CD4-positive, alpha-beta T cell treated with Interleukin-10 for 1 hour (primary cell): ENCODE results near the gene ACSL3.
A peak's percentile ranks its signal among the peaks of the same experiment; 100 is the strongest.
"Not testable (repeated sequence)": the region's sequence is repeated elsewhere in the genome, so short reads cannot be mapped to it uniquely, and the experiment has no call there.

ENCODE experiments used
- DNase-seq: peaks from one replicate; pipeline ENCODE4 v3.0.0-alpha.2; 2020

ACSL3 gene

DNA sequence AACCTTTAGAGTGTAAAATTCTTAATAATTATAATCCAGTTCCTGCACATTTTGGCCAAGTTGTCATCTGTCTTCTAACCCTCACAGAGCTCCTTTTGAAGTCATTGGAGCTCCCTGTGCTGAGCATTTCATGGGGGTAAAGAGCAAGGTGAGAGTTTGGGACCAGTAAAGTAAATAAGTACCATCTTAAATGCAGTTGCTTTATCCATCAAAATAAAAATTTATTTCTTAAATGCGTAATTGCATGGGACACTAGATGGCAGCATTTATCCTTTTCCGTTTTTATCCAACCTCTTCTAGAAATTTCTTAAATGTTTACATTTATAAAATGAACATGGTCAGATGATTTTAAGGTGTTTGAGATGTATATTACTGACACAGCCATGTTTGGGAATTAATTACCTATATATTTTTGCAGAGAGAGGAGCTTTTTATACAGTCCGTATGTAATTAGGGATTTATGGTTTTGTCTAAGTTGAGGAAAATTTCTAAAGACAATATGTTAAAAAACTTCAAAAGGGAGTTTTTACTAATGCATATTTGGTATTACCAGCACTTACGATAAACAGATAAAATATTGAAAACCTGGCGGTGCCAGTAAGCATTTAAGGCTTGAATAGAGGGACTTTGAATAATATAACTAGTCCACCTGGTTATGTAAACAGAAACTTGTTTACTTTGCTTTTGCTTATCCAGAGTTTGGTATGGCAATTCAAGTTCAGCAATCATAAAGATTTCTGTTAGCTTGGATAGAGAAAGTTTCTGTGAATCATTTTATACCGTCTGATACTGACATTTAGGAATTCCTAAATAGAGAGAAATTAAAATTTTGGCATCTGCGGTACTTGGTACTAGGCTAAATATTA, 54.5 kb downstream of the ACSL3 start:
- DNase-seq = no peak

DNA sequence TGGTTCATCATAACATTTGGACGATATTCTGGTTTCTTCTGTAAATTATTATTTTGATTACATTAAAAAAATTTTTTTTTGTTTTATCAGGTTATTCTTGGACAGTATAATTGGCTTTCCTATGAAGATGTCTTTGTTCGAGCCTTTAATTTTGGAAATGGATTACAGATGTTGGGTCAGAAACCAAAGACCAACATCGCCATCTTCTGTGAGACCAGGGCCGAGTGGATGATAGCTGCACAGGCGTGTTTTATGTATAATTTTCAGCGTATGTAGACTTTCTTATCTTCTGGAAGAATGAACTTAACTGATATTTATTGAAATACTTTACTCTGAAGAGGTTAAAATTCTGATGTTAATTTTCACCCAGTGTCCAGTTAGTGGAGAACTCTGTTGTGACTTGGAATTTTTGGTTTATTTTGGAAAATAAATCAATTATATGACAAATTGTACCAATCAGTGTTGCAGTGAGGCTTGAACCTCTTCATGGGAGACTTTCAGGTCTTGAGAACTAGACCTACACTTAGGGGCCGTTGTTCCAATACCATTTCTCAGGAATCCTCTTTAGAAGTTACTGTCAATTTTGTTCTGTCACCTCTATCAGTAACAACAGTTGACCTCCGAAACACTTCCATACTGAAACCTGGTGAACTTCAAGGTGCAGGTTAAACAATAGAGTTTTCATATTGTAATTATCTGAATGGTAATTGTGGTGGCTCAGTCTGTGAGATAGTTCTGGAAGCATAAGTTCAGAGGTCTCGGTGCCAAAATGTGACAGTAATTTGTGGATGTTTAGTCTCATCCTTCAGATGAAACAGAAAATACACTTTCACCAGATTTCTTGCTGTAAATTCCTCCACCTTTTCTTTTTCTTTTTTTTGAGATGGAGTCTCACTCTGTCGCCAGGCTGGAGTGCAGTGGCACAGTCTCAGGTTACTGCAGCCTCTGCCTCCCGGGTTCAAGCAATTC, 55.7 kb downstream of the ACSL3 start:
- DNase-seq = no peak

DNA sequence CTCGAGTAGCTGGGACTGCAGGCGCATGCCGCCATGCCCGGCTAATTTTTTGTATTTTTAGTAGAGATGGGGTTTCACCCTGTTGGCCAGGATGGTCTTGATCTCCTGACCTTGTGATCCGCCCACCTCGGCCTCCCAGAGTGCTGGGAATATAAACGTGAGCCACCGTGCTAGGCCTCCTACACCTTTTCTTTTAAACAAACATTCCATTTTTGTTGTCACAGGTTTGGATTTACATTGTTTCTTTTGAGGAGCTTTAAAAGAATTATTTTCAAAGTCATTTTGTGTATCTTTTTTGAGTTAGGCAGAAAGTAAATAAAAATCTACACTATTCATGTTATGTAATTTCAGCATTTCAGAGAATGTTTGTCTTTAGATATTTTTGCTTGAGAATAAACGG, 56.4 kb downstream of the ACSL3 start:
- not testable (repeated sequence) for DNase-seq

DNA sequence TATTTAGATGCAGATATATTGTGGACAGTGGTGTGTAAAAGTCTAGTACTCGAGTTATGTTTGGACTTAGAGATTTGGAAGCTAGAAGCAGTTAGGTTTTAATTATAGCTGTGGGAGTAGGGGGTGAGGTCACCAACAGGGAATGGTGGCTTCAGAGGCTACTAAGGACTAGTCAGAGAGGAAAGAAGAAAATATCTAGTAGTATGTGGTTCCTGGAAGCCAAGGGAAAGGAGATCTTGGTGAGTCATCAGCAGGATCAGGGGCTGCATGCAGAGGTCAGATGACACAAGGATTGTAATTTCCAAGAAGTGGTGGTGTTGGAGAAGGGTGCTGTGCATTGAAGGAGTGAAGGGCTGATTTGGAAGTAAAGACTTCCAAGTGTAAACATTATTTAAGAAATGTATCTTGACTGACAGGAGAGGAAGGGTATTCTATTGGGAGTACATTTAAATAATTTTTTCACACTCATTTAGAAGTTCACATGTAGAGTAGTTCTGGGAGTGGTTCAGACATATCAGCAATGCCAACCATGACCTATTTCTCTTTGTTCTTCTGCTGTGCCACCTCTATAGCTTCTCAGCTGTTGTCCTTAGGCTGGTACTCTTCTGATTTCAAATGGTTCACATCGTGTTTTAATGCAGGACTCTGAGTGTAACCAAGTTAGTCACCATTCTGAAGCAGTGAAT, 59.1 kb downstream of the ACSL3 start:
- DNase-seq = no peak

GRCh38 chr2:222920657-222921186, 59.9 kb downstream of the ACSL3 start:
- no peak for DNase-seq

DNA sequence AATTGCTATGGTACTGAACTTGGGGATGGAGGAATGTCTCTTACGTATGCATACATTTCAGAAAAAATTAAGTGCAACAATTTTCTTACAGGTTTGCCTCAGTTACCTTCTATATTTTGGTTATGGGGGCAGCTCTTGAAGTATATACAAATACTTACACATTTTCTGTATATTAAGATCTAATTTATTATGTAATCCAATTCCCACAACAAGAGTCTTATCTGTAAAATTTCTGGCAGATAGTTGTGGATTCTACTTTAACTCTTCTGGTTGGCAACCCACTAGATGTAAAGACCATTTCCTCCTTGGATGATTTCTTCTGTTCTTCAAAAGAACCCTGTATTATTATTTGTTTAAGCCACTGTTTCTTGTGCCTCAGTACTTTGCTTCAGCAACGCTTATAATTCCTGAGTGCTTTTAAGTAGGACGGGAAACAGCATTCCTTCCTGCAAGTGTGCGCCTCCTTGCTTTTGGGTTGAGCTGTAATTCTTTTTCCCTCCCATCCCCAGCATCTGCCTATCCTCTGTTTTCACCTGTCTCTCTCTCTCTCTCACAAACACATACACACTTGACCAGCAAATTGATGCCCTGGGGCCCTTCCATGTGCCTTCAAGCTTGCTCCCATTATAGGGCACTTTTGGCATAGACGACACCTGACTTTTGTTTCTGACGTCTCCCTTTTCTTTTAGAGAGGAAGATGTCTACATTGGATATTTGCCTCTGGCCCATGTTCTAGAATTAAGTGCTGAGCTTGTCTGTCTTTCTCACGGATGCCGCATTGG, 61.4 kb downstream of the ACSL3 start:
- DNase-seq = no peak

- no peak for DNase-seq
These were observed 66.1 kb downstream of the ACSL3 start for GRCh38 chr2:222926915-222927314.

DNA sequence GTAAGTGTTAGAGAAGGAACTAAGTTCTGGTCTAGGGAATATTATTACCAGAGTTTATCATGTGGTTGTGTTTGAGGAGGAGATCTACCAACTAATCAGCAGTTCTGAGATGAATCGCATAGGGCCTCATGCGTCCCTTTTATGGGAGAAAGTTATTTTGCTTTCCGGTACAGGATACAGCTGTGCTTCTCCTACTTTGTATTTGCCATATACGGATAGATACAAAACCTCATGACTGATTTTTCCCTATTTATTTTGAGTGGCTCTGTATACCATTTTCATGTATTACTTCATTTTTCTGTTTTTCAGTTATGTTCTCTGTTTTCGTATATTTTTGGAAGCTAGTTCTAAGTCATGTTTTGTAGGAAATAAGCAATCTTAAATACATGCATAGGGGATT, 66.8 kb downstream of the ACSL3 start:
- no peak for DNase-seq

DNA sequence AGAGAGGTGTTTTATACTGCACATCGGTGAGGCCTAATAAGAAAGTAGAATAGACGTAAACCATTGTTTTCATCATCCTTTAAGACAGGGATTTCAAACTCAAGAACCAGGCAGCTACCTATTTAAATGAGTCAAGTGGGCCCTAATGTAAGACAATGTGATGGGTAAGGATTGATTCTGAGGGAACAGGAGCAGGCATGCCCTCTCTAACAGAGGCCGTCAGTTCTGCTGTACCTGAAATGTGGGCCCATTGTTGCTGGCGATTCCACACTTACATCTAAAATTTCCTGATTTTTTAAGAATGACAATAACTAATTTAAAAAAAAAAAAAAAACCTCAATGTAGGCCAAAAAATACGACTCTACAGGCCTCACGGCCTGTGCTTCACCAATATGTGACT, 67.5 kb downstream of the ACSL3 start:
- DNase-seq = no peak

DNA sequence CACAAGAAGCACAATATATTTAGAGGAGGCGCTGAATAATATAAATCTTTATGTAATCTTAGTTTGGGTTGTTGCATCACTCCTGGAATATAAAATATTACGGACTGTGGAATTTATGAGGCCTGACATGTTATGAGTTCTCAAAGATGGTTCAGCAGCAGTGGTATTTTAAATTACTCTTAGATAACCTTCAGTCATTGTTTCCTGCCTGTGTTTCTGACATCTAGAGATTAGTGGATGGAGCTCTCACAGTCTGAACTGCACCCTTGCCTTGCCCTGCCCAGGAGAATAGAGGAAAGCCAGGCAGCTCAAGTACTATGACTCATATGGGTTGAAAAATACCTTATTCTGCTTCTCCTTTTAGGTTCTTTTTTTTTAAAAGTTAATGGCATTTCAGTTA, 70.0 kb downstream of the ACSL3 start:
- no peak for DNase-seq

GRCh38 chr2:222931659-222932058, 70.8 kb downstream of the ACSL3 start:
- no peak for DNase-seq

GRCh38 chr2:222933458-222933857, 72.6 kb downstream of the ACSL3 start:
- DNase-seq = no peak

GRCh38 chr2:222935688-222936298, 75.0 kb downstream of the ACSL3 start:
- no peak for DNase-seq

DNA sequence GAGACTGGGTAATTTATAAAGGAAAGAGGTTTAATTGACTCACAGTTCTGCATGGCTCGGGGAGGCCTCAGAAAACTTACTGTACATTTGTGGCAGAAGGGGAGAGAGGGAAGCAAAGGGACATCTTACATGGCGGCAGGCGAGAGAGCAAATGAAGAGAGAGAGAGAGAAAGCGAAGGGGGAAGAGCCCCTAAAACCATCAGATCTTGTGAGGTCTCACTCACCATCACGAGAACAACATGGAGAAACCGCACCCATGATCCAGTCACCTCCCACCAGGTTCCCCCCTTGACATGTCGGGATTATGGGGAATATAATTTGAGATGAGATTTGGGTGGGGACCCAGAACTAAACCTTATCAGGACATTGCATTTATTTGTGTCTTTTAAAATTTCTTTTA, 75.9 kb downstream of the ACSL3 start:
- no peak for DNase-seq

DNA sequence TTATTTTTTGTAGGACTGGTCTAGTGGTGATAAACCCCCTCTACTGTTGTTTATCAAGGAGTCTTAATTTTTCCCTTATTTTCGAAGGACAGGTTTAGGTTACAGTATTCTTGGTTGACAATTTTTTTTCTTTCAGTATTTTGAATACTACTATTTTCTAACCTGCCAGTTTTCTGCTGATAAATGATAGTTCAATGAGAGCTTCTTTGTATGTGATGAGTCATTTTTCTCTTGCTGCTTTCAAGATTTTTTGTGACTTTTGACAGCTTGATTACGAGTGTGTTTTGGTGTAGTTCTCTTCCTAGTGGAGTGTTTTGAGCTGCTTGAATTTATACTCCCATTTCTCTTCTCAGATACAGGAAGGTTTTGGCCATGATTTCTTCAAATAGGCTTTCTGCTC, 77.5 kb downstream of the ACSL3 start:
- DNase-seq = no peak

GRCh38 chr2:222939208-222939856, 78.5 kb downstream of the ACSL3 start:
- DNase-seq = peak; percentile 61

DNA sequence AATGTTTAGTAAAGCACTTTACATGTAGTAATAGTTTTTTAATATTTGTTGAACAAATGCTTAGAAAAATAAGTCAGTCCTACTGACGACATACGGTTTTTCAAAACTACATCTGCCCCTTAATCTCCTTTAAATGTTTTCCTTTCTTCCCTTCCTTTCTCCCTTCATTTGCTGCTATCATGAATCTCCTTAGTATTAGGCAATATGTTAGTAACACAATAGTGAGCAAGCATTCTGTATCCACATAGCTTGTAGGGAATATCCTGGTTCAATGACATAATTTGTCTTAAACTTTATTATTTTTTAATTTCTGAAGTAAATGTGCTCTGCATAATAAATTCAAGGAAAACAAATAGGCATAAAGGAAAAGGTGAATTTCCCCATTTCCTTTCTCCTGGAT, 79.1 kb downstream of the ACSL3 start:
- no peak for DNase-seq

DNA sequence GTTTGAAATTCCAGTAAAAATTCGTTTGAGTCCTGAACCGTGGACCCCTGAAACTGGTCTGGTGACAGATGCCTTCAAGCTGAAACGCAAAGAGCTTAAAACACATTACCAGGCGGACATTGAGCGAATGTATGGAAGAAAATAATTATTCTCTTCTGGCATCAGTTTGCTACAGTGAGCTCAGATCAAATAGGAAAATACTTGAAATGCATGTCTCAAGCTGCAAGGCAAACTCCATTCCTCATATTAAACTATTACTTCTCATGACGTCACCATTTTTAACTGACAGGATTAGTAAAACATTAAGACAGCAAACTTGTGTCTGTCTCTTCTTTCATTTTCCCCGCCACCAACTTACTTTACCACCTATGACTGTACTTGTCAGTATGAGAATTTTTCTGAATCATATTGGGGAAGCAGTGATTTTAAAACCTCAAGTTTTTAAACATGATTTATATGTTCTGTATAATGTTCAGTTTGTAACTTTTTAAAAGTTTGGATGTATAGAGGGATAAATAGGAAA, 80.7 kb downstream of the ACSL3 start:
- DNase-seq = no peak

- no peak for DNase-seq
These were observed 81.7 kb downstream of the ACSL3 start for GRCh38 chr2:222942561-222942960.

- DNase-seq = no peak
These were observed 82.1 kb downstream of the ACSL3 start for GRCh38 chr2:222942977-222943376.

- DNase-seq = no peak
These were observed 83.0 kb downstream of the ACSL3 start for GRCh38 chr2:222943820-222944219.
